BLaER1 treated with 17β-estradiol and CSF1 and Interleukin-3, amounts not matched to agents 10 nM and 100 nM (cell line): ENCODE results near the gene SLC30A2.
A peak's percentile ranks its signal among the peaks of the same experiment; 100 is the strongest.
"Not testable (repeated sequence)": the region's sequence is repeated elsewhere in the genome, so short reads cannot be mapped to it uniquely, and the experiment has no call there.

ENCODE experiments used
- H3K27ac ChIP-seq, 11 experiments: shearing (Covaris generic); formaldehyde crosslinking; 2 replicates each; pipeline ENCODE4 v1.8.1; 2022
- H3K27me3 ChIP-seq, 11 experiments: shearing (Covaris generic); formaldehyde crosslinking; 2 replicates each; pipeline ENCODE4 v1.8.1; 2022
- H3K36me3 ChIP-seq, 11 experiments: shearing (Covaris generic); formaldehyde crosslinking; 2 replicates each; pipeline ENCODE4 v1.8.1; 2022
- H3K4me1 ChIP-seq, 10 experiments: shearing (Covaris generic); formaldehyde crosslinking; 2 replicates each; pipeline ENCODE4 v1.8.1; 2022
- H3K4me2 ChIP-seq, 11 experiments: shearing (Covaris generic); formaldehyde crosslinking; 2 replicates each; pipeline ENCODE4 v1.8.1; 2022
- H3K4me3 ChIP-seq, 10 experiments: shearing (Covaris generic); formaldehyde crosslinking; 2 replicates each; pipeline ENCODE4 v1.8.1; 2022
- H3K9ac ChIP-seq, 11 experiments: shearing (Covaris generic); formaldehyde crosslinking; 2 replicates each; pipeline ENCODE4 v1.8.1; 2022
- H3K9me3 ChIP-seq, 11 experiments: shearing (Covaris generic); formaldehyde crosslinking; replicated peaks in 1 of 11; 2 replicates each; pipeline ENCODE4 v1.8.1; 2022
- H4K20me1 ChIP-seq, 11 experiments: shearing (Covaris generic); formaldehyde crosslinking; 2 replicates each; pipeline ENCODE4 v1.8.1; 2022
- Cebpa-rat ChIP-seq, 11 experiments: shearing (Covaris generic); IDR thresholded peaks; 2 replicates each; pipeline ENCODE4 v1.8.1; 2022

Gene SLC30A2

GRCh38 chr1:26045722-26046245, at the start of gene SLC30A2:
Gene SLC30A2, minus strand, starts transcription at chr1:26046118. Its CDS starts 222 bp downstream, at chr1:26045896.
- no peak within 1 kb of the TSS for H3K9ac ChIP-seq
- H3K9me3 ChIP-seq, result no peaks in the 10 kb centered on the region
- peaks cover 0 to 9% (median 0%) of the 10 kb centered on the region in 10 experiments; a peak in 3 of 20 replicates for H3K4me1 ChIP-seq
- no peaks in the 10 kb centered on the region for H3K36me3 ChIP-seq
- TF ChIP-seq Cebpa-rat (IDR thresholded peaks at IDR 0.05), result no peak
- H3K27ac ChIP-seq, result no peak within 1 kb of the TSS
- no peak within 1 kb of the TSS for H3K4me3 ChIP-seq
- H3K27me3 ChIP-seq, result peaks cover 51 to 83% (median 70%) of the 10 kb centered on the region in 11 experiments
- H3K4me2 ChIP-seq, result no peak within 1 kb of the TSS
- peaks cover 0 to 16% (median 0%) of the 10 kb centered on the region in 11 experiments; a peak in 6 of 22 replicates for H4K20me1 ChIP-seq

- H3K4me2 ChIP-seq, result peak overlapping the region; percentile 63 to 87 (median 74)
- no peak for TF ChIP-seq Cebpa-rat (IDR thresholded peaks at IDR 0.05)
- peaks cover 29 to 50% (median 32%) of the 10 kb centered on the region in 10 experiments for H3K4me1 ChIP-seq
- H3K9ac ChIP-seq, result peak overlapping the region in 8 of 11 experiments; percentile 2 to 53 (median 28); a peak in 10 of 22 replicates
- peak overlapping the region in 4 of 11 experiments; percentile 8 to 50 (median 38); a peak in 6 of 22 replicates for H3K27ac ChIP-seq
- H3K9me3 ChIP-seq, result no peaks in the 10 kb centered on the region
- H3K36me3 ChIP-seq, result no peaks in the 10 kb centered on the region
- no peaks in the 10 kb centered on the region; a peak in 1 of 22 replicates for H4K20me1 ChIP-seq
- H3K4me3 ChIP-seq, result no peak overlapping the region
- no peaks in the 10 kb centered on the region for H3K27me3 ChIP-seq
Measured at GRCh38 chr1:26094677-26095383, 48.9 kb upstream of the SLC30A2 start.

GRCh38 chr1:26094076-26094669, 48.3 kb upstream of the SLC30A2 start:
- H3K27me3 ChIP-seq, result no peaks in the 10 kb centered on the region
- H3K9ac ChIP-seq, result peak overlapping the region in 4 of 11 experiments; percentile 10 to 53 (median 40); a peak in 5 of 22 replicates
- H3K27ac ChIP-seq, result peak overlapping the region in 2 of 11 experiments; percentile 26 to 50; a peak in 1 of 22 replicates
- no peaks in the 10 kb centered on the region for H3K36me3 ChIP-seq
- no peaks in the 10 kb centered on the region for H3K9me3 ChIP-seq
- no peak overlapping the region for H3K4me3 ChIP-seq
- H4K20me1 ChIP-seq, result no peaks in the 10 kb centered on the region; a peak in 1 of 22 replicates
- peaks cover 29 to 50% (median 32%) of the 10 kb centered on the region in 10 experiments for H3K4me1 ChIP-seq
- TF ChIP-seq Cebpa-rat (IDR thresholded peaks at IDR 0.05), result no peak
- H3K4me2 ChIP-seq, result peak overlapping the region; percentile 63 to 87 (median 74)

GRCh38 chr1:26093569-26093968, 47.7 kb upstream of the SLC30A2 start:
- H4K20me1 ChIP-seq, H3K9ac ChIP-seq, H3K36me3 ChIP-seq, H3K9me3 ChIP-seq, H3K4me3 ChIP-seq, H3K27me3 ChIP-seq, H3K27ac ChIP-seq: not testable (repeated sequence)
- peaks cover 29 to 50% (median 32%) of the 10 kb centered on the region in 10 experiments for H3K4me1 ChIP-seq
- peak overlapping the region in 10 of 11 experiments; percentile 63 to 87 (median 76); a peak in 16 of 22 replicates for H3K4me2 ChIP-seq

- Histone ChIP-seq H3K4me2 (peak overlapping the region in 4 of 11 experiments; percentile 10 to 49 (median 26); a peak in 3 of 22 replicates), H3K36me3 (no peaks in the 10 kb centered on the region), H3K9me3 (no peaks in the 10 kb centered on the region), H3K27me3 (no peaks in the 10 kb centered on the region), H3K4me1 (peaks cover 29 to 48% (median 32%) of the 10 kb centered on the region in 10 experiments), H3K9ac (no peak overlapping the region), H3K4me3 (no peak overlapping the region), H4K20me1 (no peaks in the 10 kb centered on the region; a peak in 1 of 22 replicates), H3K27ac (no peak overlapping the region)
- TF ChIP-seq Cebpa-rat (IDR thresholded peaks at IDR 0.05), result no peak
Measured at GRCh38 chr1:26092422-26092821, 46.5 kb upstream of the SLC30A2 start.

GRCh38 chr1:26090893-26091292, 45.0 kb upstream of the SLC30A2 start:
- no peaks in the 10 kb centered on the region for H3K27me3 ChIP-seq
- no peak for TF ChIP-seq Cebpa-rat (IDR thresholded peaks at IDR 0.05)
- no peak overlapping the region for H3K4me2 ChIP-seq
- H3K9me3 ChIP-seq, result no peaks in the 10 kb centered on the region
- H3K4me3 ChIP-seq, result no peak overlapping the region
- no peak overlapping the region for H3K27ac ChIP-seq
- no peaks in the 10 kb centered on the region; a peak in 1 of 22 replicates for H4K20me1 ChIP-seq
- H3K36me3 ChIP-seq, result no peaks in the 10 kb centered on the region
- H3K4me1 ChIP-seq, result peaks cover 22 to 34% (median 31%) of the 10 kb centered on the region in 10 experiments
- no peak overlapping the region for H3K9ac ChIP-seq

- no peaks in the 10 kb centered on the region for H3K27me3 ChIP-seq
- no peak overlapping the region for H3K9ac ChIP-seq
- H3K4me2 ChIP-seq, result no peak overlapping the region
- H3K27ac ChIP-seq, result no peak overlapping the region
- H3K9me3 ChIP-seq, result no peaks in the 10 kb centered on the region
- no peak overlapping the region for H3K4me3 ChIP-seq
- H4K20me1 ChIP-seq, result no peaks in the 10 kb centered on the region; a peak in 1 of 22 replicates
- TF ChIP-seq Cebpa-rat (IDR thresholded peaks at IDR 0.05), result no peak
- no peaks in the 10 kb centered on the region for H3K36me3 ChIP-seq
- H3K4me1 ChIP-seq, result peaks cover 6 to 20% (median 14%) of the 10 kb centered on the region in 10 experiments
Measured at GRCh38 chr1:26089125-26089524, 43.2 kb upstream of the SLC30A2 start.

GRCh38 chr1:26084844-26085243, 38.9 kb upstream of the SLC30A2 start:
- no peak overlapping the region for H3K4me3 ChIP-seq
- TF ChIP-seq Cebpa-rat (IDR thresholded peaks at IDR 0.05), result no peak
- no peaks in the 10 kb centered on the region for H3K27me3 ChIP-seq
- no peak overlapping the region for H3K27ac ChIP-seq
- H3K9ac ChIP-seq, result no peak overlapping the region
- H3K9me3 ChIP-seq, result no peaks in the 10 kb centered on the region
- no peak overlapping the region for H3K4me2 ChIP-seq
- H4K20me1 ChIP-seq, result no peaks in the 10 kb centered on the region
- H3K36me3 ChIP-seq, result no peaks in the 10 kb centered on the region
- peaks cover 15 to 25% (median 22%) of the 10 kb centered on the region in 10 experiments for H3K4me1 ChIP-seq

- TF ChIP-seq Cebpa-rat (IDR thresholded peaks at IDR 0.05), result no peak
- Histone ChIP-seq H3K36me3 (no peaks in the 10 kb centered on the region), H3K27me3 (no peaks in the 10 kb centered on the region), H3K4me1 (peaks cover 21 to 32% (median 29%) of the 10 kb centered on the region in 10 experiments), H3K4me2 (no peak overlapping the region), H3K9me3 (no peaks in the 10 kb centered on the region), H3K27ac (no peak overlapping the region), H3K9ac (no peak overlapping the region), H4K20me1 (no peaks in the 10 kb centered on the region), H3K4me3 (no peak overlapping the region)
Measured at GRCh38 chr1:26084091-26084561, 38.2 kb upstream of the SLC30A2 start.
